VCaP (cell line): ENCODE results near the gene S100A13.

Experiments
- H3K27ac ChIP-seq: fragments of 450-650 bp; 2 replicates; pipeline ENCODE4 v1.5.1; 2017
- CTCF ChIP-seq: fragments of 450-650 bp; conservative IDR thresholded peaks from 2 replicates; pipeline ENCODE4 v1.5.1; 2017; ENCODE audit warnings: mild to moderate bottlenecking, moderate library complexity

The S100A13 gene

GRCh38 chr1:153629971-153630370, 2.7 kb upstream of the S100A13 start:
- no peak overlapping the region for H3K27ac ChIP-seq
- TF ChIP-seq CTCF: no peak

GRCh38 chr1:153629343-153629665, 2.0 kb upstream of the S100A13 start:
- TF ChIP-seq CTCF: no peak
- no peak overlapping the region for H3K27ac ChIP-seq

- TF ChIP-seq CTCF: no peak
- H3K27ac ChIP-seq: no peak overlapping the region
Measured at GRCh38 chr1:153628638-153629342, 1.5 kb upstream of the S100A13 start.

GRCh38 chr1:153627715-153628626, 666 bp upstream of the S100A13 start, which contains the start of gene S100A1:
Gene S100A1 (plus strand): TSS chr1:153628434. CDS start chr1:153630522, 2,088 bp downstream.
- peak within 1 kb of the TSS; percentile 77 for H3K27ac ChIP-seq
- peak; percentile 29 for TF ChIP-seq CTCF

- peak overlapping the region; percentile 77 for H3K27ac ChIP-seq
- no peak for TF ChIP-seq CTCF
Measured at GRCh38 chr1:153626477-153626903, 815 bp downstream of the S100A13 start.

- no peak overlapping the region for H3K27ac ChIP-seq
- TF ChIP-seq CTCF: no peak
Measured at GRCh38 chr1:153624965-153625611, 2.2 kb downstream of the S100A13 start.

GRCh38 chr1:153623101-153623500, 4.2 kb downstream of the S100A13 start:
- TF ChIP-seq CTCF: no peak
- no peak overlapping the region for H3K27ac ChIP-seq
